ENCODE measurements around the gene PXN. TPM values are rescaled to one million over a fixed set of nuclear protein-coding genes. Genes with fewer than 3 reads are reported as not detected.

PXN gene
- total and polyA plus RNA-seq, 2 of the 13 experiments (the other 11 are each of a cell fraction or from before 2014, with no cell fraction given): 13.6 to 14.2 TPM

- TF ChIP-seq ZBTB49 (CRISPR knock-in tag; IDR thresholded peaks at IDR 0.05; ENCODE audit: borderline replicate concordance): no peak
- no peak for TF ChIP-seq FOXO1 (CRISPR knock-in tag; IDR thresholded peaks at IDR 0.05)
- no peak for TF ChIP-seq JARID2 (CRISPR knock-in tag; IDR thresholded peaks at IDR 0.05; ENCODE audit: insufficient replicate concordance)
- TF ChIP-seq ZNF678 (CRISPR knock-in tag; IDR thresholded peaks at IDR 0.05): no peak
- TF ChIP-seq ZNF24 (IDR thresholded peaks at IDR 0.05): no peak
- TF ChIP-seq ZBTB25 (CRISPR knock-in tag; IDR thresholded peaks at IDR 0.05): no peak
- TF ChIP-seq KDM6A (CRISPR knock-in tag; IDR thresholded peaks at IDR 0.05; ENCODE audit: low read depth): peak; percentile 66
- no peak for TF ChIP-seq REL (CRISPR knock-in tag; conservative IDR thresholded peaks at IDR 0.05)
- TF ChIP-seq CREB3 (CRISPR knock-in tag; IDR thresholded peaks at IDR 0.05): no peak
- no peak for TF ChIP-seq MBNL3 (CRISPR knock-in tag; conservative IDR thresholded peaks at IDR 0.05)
- no peak for TF ChIP-seq FOXP1 (IDR thresholded peaks at IDR 0.05)
- 0 out of 2 replicates have a peak, but pooled peaks have one; percentile 16 for TF ChIP-seq FOXP1 (CRISPR knock-in tag; IDR thresholded peaks at IDR 0.05)
- TF ChIP-seq ZHX2 (IDR thresholded peaks at IDR 0.05; ENCODE audit: low read depth): no peak
- TF ChIP-seq ZHX2 (CRISPR knock-in tag; IDR thresholded peaks at IDR 0.05; ENCODE audit: borderline replicate concordance): no peak
- TF ChIP-seq ZNF292 (CRISPR knock-in tag; IDR thresholded peaks at IDR 0.05; ENCODE audit: borderline replicate concordance, low read depth): no peak
- TF ChIP-seq ZNF672 (CRISPR knock-in tag; IDR thresholded peaks at IDR 0.05): no peak
- TF ChIP-seq ZNF44 (CRISPR knock-in tag; IDR thresholded peaks at IDR 0.05): no peak
- TF ChIP-seq ZNF777 (CRISPR knock-in tag; IDR thresholded peaks at IDR 0.05): no peak
- TF ChIP-seq MAFG (CRISPR knock-in tag; IDR thresholded peaks at IDR 0.05): peak; percentile 62; the same call in 1 of the 2 replicates
- no peak for TF ChIP-seq ZNF468 (CRISPR knock-in tag; IDR thresholded peaks at IDR 0.05)
- TF ChIP-seq NKX3-1 (CRISPR knock-in tag; IDR thresholded peaks at IDR 0.05): no peak
Measured at GRCh38 chr12:120227233-120228040, 38.1 kb downstream of the PXN start (continued).

Measured in HepG2 (cell line).